Measurements from ENCODE around the gene SLC30A1.

SLC30A1 gene

GRCh38 chr1:211616965-211617297, 38.0 kb upstream of the SLC30A1 start:
- H3K9me3 ChIP-seq (ENCODE audit: severe bottlenecking), result no peaks in the 10 kb centered on the region
- no peak for TF ChIP-seq CTCF (IDR thresholded peaks at IDR 0.05; ENCODE audit: poor library complexity, severe bottlenecking)
- H3K36me3 ChIP-seq (ENCODE audit: low read depth), result no peaks in the 10 kb centered on the region
- H3K4me1 ChIP-seq (ENCODE audit: insufficient read depth, poor library complexity, severe bottlenecking), result no peaks in the 10 kb centered on the region
- no peak for ATAC-seq (ENCODE audit: low read depth)
- H3K27ac ChIP-seq (ENCODE audit: poor library complexity, severe bottlenecking), result no peak overlapping the region
- DNase-seq (ENCODE audit: low spot score), result no peak
- H3K27me3 ChIP-seq (ENCODE audit: insufficient read depth, poor library complexity, severe bottlenecking), result no peaks in the 10 kb centered on the region
- no peak overlapping the region for H3K4me3 ChIP-seq (ENCODE audit: severe bottlenecking)

- Histone ChIP-seq H3K36me3 (ENCODE audit: low read depth) (no peaks in the 10 kb centered on the region), H3K27me3 (ENCODE audit: insufficient read depth, poor library complexity, severe bottlenecking) (no peaks in the 10 kb centered on the region), H3K4me1 (ENCODE audit: insufficient read depth, poor library complexity, severe bottlenecking) (no peaks in the 10 kb centered on the region), H3K4me3 (ENCODE audit: severe bottlenecking) (no peak overlapping the region), H3K27ac (ENCODE audit: poor library complexity, severe bottlenecking) (no peak overlapping the region), H3K9me3 (ENCODE audit: severe bottlenecking) (no peaks in the 10 kb centered on the region)
- DNase-seq (ENCODE audit: low spot score) (no peak), ATAC-seq (ENCODE audit: low read depth) (no peak)
- no peak for TF ChIP-seq CTCF (IDR thresholded peaks at IDR 0.05; ENCODE audit: poor library complexity, severe bottlenecking)
Observed at GRCh38 chr1:211616231-211616964, 37.4 kb upstream of the SLC30A1 start.

GRCh38 chr1:211614615-211615014, 35.7 kb upstream of the SLC30A1 start:
- H3K27ac ChIP-seq (ENCODE audit: poor library complexity, severe bottlenecking), result no peak overlapping the region
- no peaks in the 10 kb centered on the region for H3K9me3 ChIP-seq (ENCODE audit: severe bottlenecking)
- H3K27me3 ChIP-seq (ENCODE audit: insufficient read depth, poor library complexity, severe bottlenecking), result no peaks in the 10 kb centered on the region
- no peaks in the 10 kb centered on the region for H3K4me1 ChIP-seq (ENCODE audit: insufficient read depth, poor library complexity, severe bottlenecking)
- no peaks in the 10 kb centered on the region for H3K36me3 ChIP-seq (ENCODE audit: low read depth)
- H3K4me3 ChIP-seq (ENCODE audit: severe bottlenecking), result no peak overlapping the region
- ATAC-seq (ENCODE audit: low read depth) (no peak), DNase-seq (ENCODE audit: low spot score) (no peak)
- TF ChIP-seq CTCF (IDR thresholded peaks at IDR 0.05; ENCODE audit: poor library complexity, severe bottlenecking), result no peak

GRCh38 chr1:211613951-211614350, 35.0 kb upstream of the SLC30A1 start:
- H3K4me3 ChIP-seq (ENCODE audit: severe bottlenecking), result no peak overlapping the region
- H3K4me1 ChIP-seq (ENCODE audit: insufficient read depth, poor library complexity, severe bottlenecking), result no peaks in the 10 kb centered on the region
- DNase-seq (ENCODE audit: low spot score) (no peak), ATAC-seq (ENCODE audit: low read depth) (no peak)
- TF ChIP-seq CTCF (IDR thresholded peaks at IDR 0.05; ENCODE audit: poor library complexity, severe bottlenecking), result no peak
- no peaks in the 10 kb centered on the region for H3K27me3 ChIP-seq (ENCODE audit: insufficient read depth, poor library complexity, severe bottlenecking)
- no peaks in the 10 kb centered on the region for H3K9me3 ChIP-seq (ENCODE audit: severe bottlenecking)
- no peaks in the 10 kb centered on the region for H3K36me3 ChIP-seq (ENCODE audit: low read depth)
- H3K27ac ChIP-seq (ENCODE audit: poor library complexity, severe bottlenecking), result no peak overlapping the region

DNA sequence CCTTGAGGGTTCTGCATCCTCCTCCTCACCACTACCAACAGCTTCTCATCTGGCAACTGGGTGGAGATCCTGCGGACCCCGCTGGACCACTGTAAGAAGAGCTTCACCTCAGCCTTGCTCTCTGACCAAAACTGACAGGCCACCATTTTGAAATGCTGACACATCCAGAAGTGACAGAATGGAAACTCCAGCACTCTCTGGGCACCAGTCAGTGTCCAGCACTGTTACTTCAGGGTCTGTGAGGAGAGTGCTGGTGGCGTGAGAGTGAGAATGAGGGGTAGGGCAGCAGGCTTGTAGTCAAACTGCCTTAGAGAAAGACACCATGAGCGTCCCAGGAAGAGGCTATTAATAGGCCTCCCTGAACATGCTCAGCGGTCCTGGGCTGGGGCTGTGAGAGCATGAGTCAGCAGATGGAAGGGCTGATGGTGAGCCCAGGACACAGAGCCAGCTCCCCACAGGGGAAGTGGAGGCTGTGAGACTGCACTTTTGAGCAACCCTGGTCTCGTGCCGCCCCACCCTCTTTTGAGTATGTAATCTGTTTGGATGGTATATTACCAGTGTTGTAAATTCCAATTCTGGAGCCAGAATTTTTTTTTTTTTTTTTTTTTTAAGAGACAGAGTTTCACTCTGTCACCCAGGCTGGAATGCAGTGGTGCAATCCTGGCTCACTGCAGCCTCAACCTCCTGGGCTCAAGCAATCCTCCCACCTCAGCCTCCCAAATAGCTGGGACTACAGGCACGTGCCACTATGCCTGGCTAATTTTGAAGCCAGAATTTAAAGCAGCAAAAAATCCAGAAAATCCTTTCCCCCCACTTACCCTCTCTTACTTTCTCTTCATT, 34.4 kb upstream of the SLC30A1 start:
- Histone ChIP-seq H3K36me3 (ENCODE audit: low read depth) (no peaks in the 10 kb centered on the region), H3K4me3 (ENCODE audit: severe bottlenecking) (no peak overlapping the region), H3K27ac (ENCODE audit: poor library complexity, severe bottlenecking) (no peak overlapping the region), H3K27me3 (ENCODE audit: insufficient read depth, poor library complexity, severe bottlenecking) (no peaks in the 10 kb centered on the region), H3K4me1 (ENCODE audit: insufficient read depth, poor library complexity, severe bottlenecking) (no peaks in the 10 kb centered on the region), H3K9me3 (ENCODE audit: severe bottlenecking) (no peaks in the 10 kb centered on the region)
- DNase-seq (ENCODE audit: low spot score) (no peak), ATAC-seq (ENCODE audit: low read depth) (peak; percentile 73)
- no peak for TF ChIP-seq CTCF (IDR thresholded peaks at IDR 0.05; ENCODE audit: poor library complexity, severe bottlenecking)
